Liver (tissue), 9 donors: ENCODE measurements around the gene RERE. TPM values are rescaled to one million over a fixed set of nuclear protein-coding genes. Genes with fewer than 3 reads are reported as not detected.

Experiments used
- DNase-seq: peaks from one replicate; pipeline ENCODE4 v3.0.0-alpha.2; 2017; ENCODE audit warnings: low spot score
- H3K27ac ChIP-seq, 2 donors: one replicate each; pipeline ENCODE4 v1.7.0; 2013; ENCODE audit warnings: inconsistent platforms in 2 of 2, low read length in 2 of 2, control low read depth in 1 of 2, low read depth in 1 of 2, mild to moderate bottlenecking in 1 of 2
- H3K27me3 ChIP-seq, 4 donors: one replicate each; pipeline versions ENCODE4 v1.6.1 to v1.7.0; 2013; ENCODE audit warnings: low read length in 3 of 4, inconsistent platforms in 1 of 4, mild to moderate bottlenecking in 1 of 4, moderate library complexity in 1 of 4; ENCODE audit not compliant: control insufficient read depth in 4 of 4, insufficient read depth in 4 of 4
- H3K36me3 ChIP-seq, 4 donors: one replicate each; pipeline versions ENCODE4 v1.6.1 to v1.7.0; 2013; ENCODE audit warnings: low read length in 3 of 4, mild to moderate bottlenecking in 3 of 4, low read depth in 1 of 4, moderate library complexity in 1 of 4; ENCODE audit not compliant: control insufficient read depth in 4 of 4, insufficient read depth in 3 of 4
- H3K4me1 ChIP-seq, 4 donors: one replicate each; pipeline versions ENCODE4 v1.6.1 to v1.7.0; 2013; ENCODE audit warnings: low read length in 3 of 4, mild to moderate bottlenecking in 3 of 4, moderate library complexity in 1 of 4; ENCODE audit not compliant: control insufficient read depth in 4 of 4, insufficient read depth in 4 of 4
- H3K4me3 ChIP-seq, 3 donors: one replicate each; pipeline versions ENCODE4 v1.6.1 to v1.7.0; 2013; ENCODE audit warnings: low read length in 3 of 3, control low read depth in 1 of 3, low read depth in 1 of 3, mild to moderate bottlenecking in 1 of 3
- H3K9ac ChIP-seq, 2 donors: one replicate each; pipeline ENCODE4 v1.7.0; 2013; ENCODE audit warnings: low read length in 2 of 2, mild to moderate bottlenecking in 2 of 2, moderate library complexity in 2 of 2, control low read depth in 1 of 2, low read depth in 1 of 2
- H3K9me3 ChIP-seq, 4 donors: one replicate each; pipeline versions ENCODE4 v1.6.1 to v1.7.0; 2013; ENCODE audit warnings: low read length in 3 of 4; ENCODE audit not compliant: control insufficient read depth in 4 of 4
- ATF3 ChIP-seq: IDR thresholded peaks from 2 replicates; pipeline ENCODE4 v1.6.1; 2016; ENCODE audit warnings: antibody characterized with exemption
- CTCF ChIP-seq: fragments of 150-350 bp; IDR thresholded peaks from 2 replicates; pipeline ENCODE4 v1.5.1; 2017; ENCODE audit warnings: improper control_type of control experiment, low read depth, low read length; ENCODE audit not compliant: missing input control
- EGR1 ChIP-seq, 2 donors: IDR thresholded peaks; 2 replicates each; pipeline ENCODE4 v1.6.1; 2016 to 2018; ENCODE audit warnings: antibody characterized with exemption in 2 of 2, low read depth in 2 of 2
- FOXA1 ChIP-seq: IDR thresholded peaks from 2 replicates; pipeline ENCODE4 v1.6.1; 2016; ENCODE audit warnings: antibody characterized with exemption
- FOXA2 ChIP-seq: IDR thresholded peaks from 2 replicates; pipeline ENCODE4 v1.6.1; 2016; ENCODE audit warnings: antibody characterized with exemption
- GABPA ChIP-seq, 2 donors: IDR thresholded peaks in 1 of 2; conservative IDR thresholded peaks in 1 of 2; 2 replicates each; pipeline ENCODE4 v1.6.1; 2016; ENCODE audit warnings: antibody characterized with exemption in 2 of 2, mild to moderate bottlenecking in 1 of 2, moderate library complexity in 1 of 2
- HNF4A ChIP-seq, 2 donors: conservative IDR thresholded peaks; 2 replicates each; pipeline ENCODE4 v1.6.1; 2016; ENCODE audit warnings: antibody characterized with exemption in 2 of 2, mild to moderate bottlenecking in 2 of 2
- JUND ChIP-seq, 2 donors: IDR thresholded peaks; 2 replicates each; pipeline ENCODE4 v1.6.1; 2016; ENCODE audit warnings: antibody characterized with exemption in 2 of 2
- MAX ChIP-seq: IDR thresholded peaks from 2 replicates; pipeline ENCODE4 v1.6.1; 2016; ENCODE audit warnings: antibody characterized with exemption
- NR2F2 ChIP-seq: IDR thresholded peaks from 2 replicates; pipeline ENCODE4 v1.6.1; 2016; ENCODE audit warnings: antibody characterized with exemption
- RAD21 ChIP-seq, 2 donors: IDR thresholded peaks; 2 replicates each; pipeline ENCODE4 v1.6.1; 2016; ENCODE audit warnings: antibody characterized with exemption in 2 of 2, mild to moderate bottlenecking in 2 of 2
- REST ChIP-seq: IDR thresholded peaks from 2 replicates; pipeline ENCODE4 v1.6.1; 2016; ENCODE audit warnings: antibody characterized with exemption, mild to moderate bottlenecking
- RXRA ChIP-seq, 2 donors: IDR thresholded peaks; 2 replicates each; pipeline ENCODE4 v1.6.1; 2017 to 2018; ENCODE audit warnings: antibody characterized with exemption in 2 of 2, mild to moderate bottlenecking in 1 of 2
- SP1 ChIP-seq: IDR thresholded peaks from 2 replicates; pipeline ENCODE4 v1.6.1; 2018; ENCODE audit warnings: antibody characterized with exemption, mild to moderate bottlenecking
- TAF1 ChIP-seq: conservative IDR thresholded peaks from 2 replicates; pipeline ENCODE4 v1.6.1; 2016; ENCODE audit warnings: antibody characterized with exemption, mild to moderate bottlenecking
- YY1 ChIP-seq: IDR thresholded peaks from 2 replicates; pipeline ENCODE4 v1.6.1; 2016; ENCODE audit warnings: antibody characterized with exemption, mild to moderate bottlenecking
- ZBTB33 ChIP-seq: IDR thresholded peaks from 2 replicates; pipeline ENCODE4 v1.6.1; 2016; ENCODE audit warnings: antibody characterized with exemption
- WGBS: extraction: QIAGEN DNeasy Blood & Tissue Kit; methylation state at CpG from one replicate; pipeline ENCODE4 v1.1.7; 2013; 5-methylcytosine and 5-hydroxymethylcytosine counted together
- polyA plus RNA-seq, 2 donors: library from polyadenylated mRNA; stranded (reverse) in 1 of 2; unstranded in 1 of 2; fragments of 200-250 nt in 1 of 2; fragments of >200 nt in 1 of 2; fragmentation: Nextera tagmentation in 1 of 2; extraction: Ambion mirVana in 1 of 2; gene quantifications; one replicate each; pipeline versions ENCODE4 v1.2.1 to v1.2.3, GENCODE V29; 2013 to 2015
- total RNA-seq, 2 donors: library from RNA; depleted of rRNA; stranded (reverse); fragments of >200 nt; gene quantifications; one replicate each; pipeline ENCODE4 v1.2.3, GENCODE V29; 2014
- donor health status: healthy.
- donor health status: healthy.
- donor health status: healthy.
- donor health status: healthy.
- donor health status: healthy.

RERE gene
- total and polyA plus RNA-seq, 4 donors = 9.8 to 49.1 (median 24.8) TPM

- peak overlapping the region; percentile 2 to 45 for H3K27ac ChIP-seq
- no peak overlapping the region for H3K9ac ChIP-seq
- no peak for DNase-seq
- no peak overlapping the region for H3K4me3 ChIP-seq
- no peaks in the 10 kb centered on the region for H3K27me3 ChIP-seq
- WGBS = 86% methylated on average over 14 of the region's 14 CpGs
- no peak for TF ChIP-seq TAF1
- TF ChIP-seq ZBTB33 = no peak
- no peak for TF ChIP-seq JUND (IDR thresholded peaks at IDR 0.05)
- TF ChIP-seq SP1 = no peak
- TF ChIP-seq GABPA (IDR thresholded peaks at IDR 0.05 in 1 of 2, conservative IDR thresholded peaks at IDR 0.05 in 1 of 2) = no peak
- no peak for TF ChIP-seq CTCF
- TF ChIP-seq YY1 = no peak
- TF ChIP-seq EGR1 (IDR thresholded peaks at IDR 0.05; ENCODE audit: low read depth in 2 of 2) = no peak
- peaks cover 0 to 3% (median under 1%) of the 10 kb centered on the region in 4 donors for H3K36me3 ChIP-seq
- no peaks in the 10 kb centered on the region for H3K9me3 ChIP-seq
- H3K4me1 ChIP-seq = peaks cover 8 to 50% (median 38%) of the 10 kb centered on the region in 4 donors
Measured at GRCh38 chr1:8379513-8380186, 437.8 kb downstream of the RERE start.

GRCh38 chr1:8378981-8379470 is 438.4 kb downstream of the RERE start:
- Histone ChIP-seq H3K4me3 (no peak overlapping the region), H3K36me3 (peaks cover 0 to 2% (median 0%) of the 10 kb centered on the region in 4 donors), H3K27me3 (no peaks in the 10 kb centered on the region), H3K4me1 (peaks cover 7 to 49% (median 37%) of the 10 kb centered on the region in 4 donors), H3K9me3 (no peaks in the 10 kb centered on the region), H3K27ac (peak overlapping the region; percentile 1 to 9), H3K9ac (no peak overlapping the region)
- no peak for DNase-seq
- 84% methylated on average over 10 of the region's 10 CpGs for WGBS
- no peak for TF ChIP-seq HNF4A (conservative IDR thresholded peaks at IDR 0.05)
- TF ChIP-seq RXRA (IDR thresholded peaks at IDR 0.05) = no peak
- TF ChIP-seq MAX = no peak
- no peak for TF ChIP-seq FOXA2
- no peak for TF ChIP-seq EGR1 (IDR thresholded peaks at IDR 0.05; ENCODE audit: low read depth in 2 of 2)
- TF ChIP-seq FOXA1 = no peak
- TF ChIP-seq RAD21 (IDR thresholded peaks at IDR 0.05) = no peak
- TF ChIP-seq NR2F2 = no peak
- no peak for TF ChIP-seq JUND (IDR thresholded peaks at IDR 0.05)
- no peak for TF ChIP-seq REST
- TF ChIP-seq ATF3 = no peak
- no peak for TF ChIP-seq CTCF
- no peak for TF ChIP-seq GABPA (IDR thresholded peaks at IDR 0.05 in 1 of 2, conservative IDR thresholded peaks at IDR 0.05 in 1 of 2)
